ENCODE data around the gene ETNK1. TPM values are rescaled to one million over a fixed set of nuclear protein-coding genes. Genes with fewer than 3 reads are reported as not detected.

Gene ETNK1
- total and polyA plus RNA-seq, 4 donors = 14.3 to 129 (median 48.5) TPM

DNA sequence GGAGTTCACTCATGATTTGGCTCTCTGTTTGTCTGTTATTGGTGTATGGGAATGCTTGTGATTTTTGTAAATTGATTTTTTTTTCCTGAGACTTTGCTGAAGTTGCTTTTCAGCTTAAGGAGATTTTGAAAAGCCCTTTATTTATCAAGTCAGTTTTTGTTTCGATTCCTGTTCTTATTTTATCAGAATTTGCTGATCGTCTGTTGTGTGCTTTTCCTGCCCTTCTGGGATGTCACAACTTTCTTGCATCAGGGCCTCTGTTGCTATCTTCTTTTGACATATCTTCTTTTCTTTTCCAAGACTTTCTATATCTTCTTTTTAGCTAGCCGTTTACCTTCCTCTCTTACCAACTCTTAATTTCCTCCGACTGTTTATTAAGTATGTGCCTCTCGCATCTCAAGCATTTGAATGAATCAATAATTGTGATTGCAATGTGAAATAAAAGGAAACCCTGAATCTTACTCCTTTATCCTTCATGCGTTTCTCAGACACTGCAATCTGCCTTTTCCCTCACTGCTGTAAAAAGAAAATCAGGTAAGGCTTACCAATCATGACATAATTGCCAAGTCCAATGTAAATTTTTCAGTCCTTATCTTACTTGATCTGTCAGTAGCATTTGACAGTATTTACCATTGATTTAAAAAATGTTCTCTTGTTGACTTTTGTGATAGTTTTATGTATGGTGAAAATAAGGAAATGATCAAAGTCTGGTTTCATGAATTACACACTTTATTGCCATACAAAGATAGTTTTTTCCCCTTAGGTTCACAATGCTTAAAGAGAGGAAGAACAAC is 53.0 kb downstream of the ETNK1 start:
- no peaks in the 10 kb centered on the region for H3K27me3 ChIP-seq (ENCODE audit: control insufficient read depth in 3 of 3, insufficient read depth in 3 of 3, low read length in 2 of 3)
- 54 to 82% methylated on average over 6 of the region's 6 CpGs for WGBS, 2 donors
- no peak for DNase-seq
- no peak for ATAC-seq (ENCODE audit: insufficient read depth, low FRiP score)
- no peaks in the 10 kb centered on the region for H3K9me3 ChIP-seq (ENCODE audit: control insufficient read depth in 4 of 4, insufficient read depth in 3 of 4, low read length in 3 of 4)
- H3K27ac ChIP-seq (ENCODE audit: low read depth in 1 of 2, low read length in 1 of 2) = no peak overlapping the region
- no peak for TF ChIP-seq CTCF (IDR thresholded peaks at IDR 0.05; ENCODE audit: control extremely low read depth, extremely low read depth)
- no peak overlapping the region for H3K4me3 ChIP-seq
- no peaks in the 10 kb centered on the region for H3K4me1 ChIP-seq (ENCODE audit: control insufficient read depth in 5 of 5, insufficient read depth in 5 of 5, low read length in 5 of 5)
- no peak overlapping the region for H3K9ac ChIP-seq (ENCODE audit: insufficient read depth in 1 of 2, low read length in 2 of 2)
- H3K36me3 ChIP-seq (ENCODE audit: control insufficient read depth in 4 of 4, insufficient read depth in 4 of 4, low read length in 4 of 4) = peaks cover 7 to 27% (median 23%) of the 10 kb centered on the region in 4 donors

- Histone ChIP-seq H3K27ac (ENCODE audit: low read depth in 1 of 2, low read length in 1 of 2) (no peak overlapping the region), H3K36me3 (ENCODE audit: control insufficient read depth in 4 of 4, insufficient read depth in 4 of 4, low read length in 4 of 4) (peaks cover 7 to 27% (median 17%) of the 10 kb centered on the region in 4 donors), H3K4me3 (no peak overlapping the region), H3K4me1 (ENCODE audit: control insufficient read depth in 5 of 5, insufficient read depth in 5 of 5, low read length in 5 of 5) (peaks cover 0 to 5% (median 0%) of the 10 kb centered on the region in 5 donors), H3K9ac (ENCODE audit: insufficient read depth in 1 of 2, low read length in 2 of 2) (no peak overlapping the region), H3K27me3 (ENCODE audit: control insufficient read depth in 3 of 3, insufficient read depth in 3 of 3, low read length in 2 of 3) (no peaks in the 10 kb centered on the region), H3K9me3 (ENCODE audit: control insufficient read depth in 4 of 4, insufficient read depth in 3 of 4, low read length in 3 of 4) (no peaks in the 10 kb centered on the region)
- WGBS, 2 donors = 36 to 66% methylated on average over 2 of the region's 2 CpGs
- no peak for ATAC-seq (ENCODE audit: insufficient read depth, low FRiP score)
- DNase-seq = no peak
- no peak for TF ChIP-seq CTCF (IDR thresholded peaks at IDR 0.05; ENCODE audit: control extremely low read depth, extremely low read depth)
Measured at GRCh38 chr12:22682663-22683062, 57.7 kb downstream of the ETNK1 start.

GRCh38 chr12:22683131-22683530 is 58.2 kb downstream of the ETNK1 start:
- Histone ChIP-seq H3K9me3 (ENCODE audit: control insufficient read depth in 4 of 4, insufficient read depth in 3 of 4, low read length in 3 of 4) (no peaks in the 10 kb centered on the region), H3K4me3 (no peak overlapping the region), H3K9ac (ENCODE audit: insufficient read depth in 1 of 2, low read length in 2 of 2) (no peak overlapping the region), H3K27ac (ENCODE audit: low read depth in 1 of 2, low read length in 1 of 2) (no peak overlapping the region), H3K27me3 (ENCODE audit: control insufficient read depth in 3 of 3, insufficient read depth in 3 of 3, low read length in 2 of 3) (no peaks in the 10 kb centered on the region), H3K4me1 (ENCODE audit: control insufficient read depth in 5 of 5, insufficient read depth in 5 of 5, low read length in 5 of 5) (peaks cover 0 to 5% (median 0%) of the 10 kb centered on the region in 5 donors), H3K36me3 (ENCODE audit: control insufficient read depth in 4 of 4, insufficient read depth in 4 of 4, low read length in 4 of 4) (peaks cover 7 to 29% (median 16%) of the 10 kb centered on the region in 4 donors)
- DNase-seq (no peak), ATAC-seq (ENCODE audit: insufficient read depth, low FRiP score) (no peak)
- WGBS, 2 donors = 69 to 75% methylated on average over 1 of the region's 1 CpG
- no peak for TF ChIP-seq CTCF (IDR thresholded peaks at IDR 0.05; ENCODE audit: control extremely low read depth, extremely low read depth)
